ENCODE results near the gene EHHADH. TPM values are rescaled to one million over a fixed set of nuclear protein-coding genes. Genes with fewer than 3 reads are reported as not detected.

Gene EHHADH
- total RNA-seq, 1 experiment from 2014 or later: 10.7 TPM

DNA sequence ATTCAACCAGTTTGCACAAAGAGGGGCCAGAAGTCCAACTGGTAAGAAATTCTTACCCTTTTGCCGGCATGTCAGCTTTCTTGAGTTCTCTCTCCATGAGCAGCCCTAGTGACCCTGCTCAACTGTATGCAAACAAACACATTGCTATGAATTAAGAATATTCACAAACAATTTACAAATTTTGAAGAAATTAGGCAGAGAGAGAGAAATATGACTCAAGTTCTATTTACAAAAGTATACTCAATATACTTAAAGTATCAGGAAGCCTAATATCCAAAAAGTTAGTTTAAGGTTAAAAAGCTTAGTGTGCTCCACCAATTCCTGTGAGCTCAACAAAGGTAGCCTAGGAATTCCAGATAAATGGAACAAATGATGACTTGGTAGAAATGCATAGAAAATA, 3.5 kb upstream of the EHHADH start:
- POLR2A ChIA-PET: no interaction called here
- H3K79me2 ChIP-seq (ENCODE audit: insufficient read depth, low read length): no peaks in the 10 kb centered on the region
- H2AFZ ChIP-seq (ENCODE audit: low read depth, low read length, poor library complexity, severe bottlenecking): no peak overlapping the region
- H3K9me2 ChIP-seq (ENCODE audit: insufficient read depth): no peaks in the 10 kb centered on the region
- no peaks in the 10 kb centered on the region for H3K9me3 ChIP-seq (ENCODE audit: control insufficient read depth in 1 of 2, insufficient read depth in 1 of 2, low read depth in 1 of 2, low read length in 2 of 2)
- BruUV-seq (replicated peaks): no TSS peak
- RAD21 ChIA-PET (ENCODE audit: low non-redundant PET in 1 of 2, low total read pairs in 2 of 2, uncharacterized antibody in 2 of 2, unreplicated experiment in 2 of 2): no interaction called here
- H3K4me3 ChIP-seq (replicated peaks in 1 of 2; ENCODE audit: low read depth in 1 of 2, low read length in 2 of 2): no peak overlapping the region
- H3K9ac ChIP-seq (ENCODE audit: low read length): no peak overlapping the region
- no peak for TF ChIP-seq JUND (IDR thresholded peaks at IDR 0.05)
- TF ChIP-seq, protein P1, sequence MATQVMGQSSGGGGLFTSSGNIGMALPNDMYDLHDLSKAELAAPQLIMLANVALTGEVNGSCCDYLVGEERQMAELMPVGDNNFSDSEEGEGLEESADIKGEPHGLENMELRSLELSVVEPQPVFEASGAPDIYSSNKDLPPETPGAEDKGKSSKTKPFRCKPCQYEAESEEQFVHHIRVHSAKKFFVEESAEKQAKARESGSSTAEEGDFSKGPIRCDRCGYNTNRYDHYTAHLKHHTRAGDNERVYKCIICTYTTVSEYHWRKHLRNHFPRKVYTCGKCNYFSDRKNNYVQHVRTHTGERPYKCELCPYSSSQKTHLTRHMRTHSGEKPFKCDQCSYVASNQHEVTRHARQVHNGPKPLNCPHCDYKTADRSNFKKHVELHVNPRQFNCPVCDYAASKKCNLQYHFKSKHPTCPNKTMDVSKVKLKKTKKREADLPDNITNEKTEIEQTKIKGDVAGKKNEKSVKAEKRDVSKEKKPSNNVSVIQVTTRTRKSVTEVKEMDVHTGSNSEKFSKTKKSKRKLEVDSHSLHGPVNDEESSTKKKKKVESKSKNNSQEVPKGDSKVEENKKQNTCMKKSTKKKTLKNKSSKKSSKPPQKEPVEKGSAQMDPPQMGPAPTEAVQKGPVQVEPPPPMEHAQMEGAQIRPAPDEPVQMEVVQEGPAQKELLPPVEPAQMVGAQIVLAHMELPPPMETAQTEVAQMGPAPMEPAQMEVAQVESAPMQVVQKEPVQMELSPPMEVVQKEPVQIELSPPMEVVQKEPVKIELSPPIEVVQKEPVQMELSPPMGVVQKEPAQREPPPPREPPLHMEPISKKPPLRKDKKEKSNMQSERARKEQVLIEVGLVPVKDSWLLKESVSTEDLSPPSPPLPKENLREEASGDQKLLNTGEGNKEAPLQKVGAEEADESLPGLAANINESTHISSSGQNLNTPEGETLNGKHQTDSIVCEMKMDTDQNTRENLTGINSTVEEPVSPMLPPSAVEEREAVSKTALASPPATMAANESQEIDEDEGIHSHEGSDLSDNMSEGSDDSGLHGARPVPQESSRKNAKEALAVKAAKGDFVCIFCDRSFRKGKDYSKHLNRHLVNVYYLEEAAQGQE (IDR thresholded peaks at IDR 0.05; ENCODE audit: low read depth): no peak
- TF ChIP-seq SRF (IDR thresholded peaks at IDR 0.05; ENCODE audit: low read depth): no peak
- TF ChIP-seq SP1 (IDR thresholded peaks at IDR 0.05; ENCODE audit: low read depth): no peak
- H3K4me2 ChIP-seq (ENCODE audit: low read length): no peak overlapping the region
- CTCF ChIA-PET: interaction anchor here (1.4 kb wide), 1 partner anchor 383 kb away, joined by 3 read pairs; no protein-coding TSS in a partner anchor
- intact Hi-C loops (cut with micrococcal nuclease): no loop called here
- H3K36me3 ChIP-seq (ENCODE audit: control insufficient read depth in 1 of 2, insufficient read depth in 2 of 2, low read length in 2 of 2): no peaks in the 10 kb centered on the region
- no peaks in the 10 kb centered on the region for H4K20me1 ChIP-seq (ENCODE audit: insufficient read depth)
- ATAC-seq (no peak), DNase-seq (ENCODE audit: low read depth, low spot score) (no peak)
- no peaks in the 10 kb centered on the region for H3K27me3 ChIP-seq (ENCODE audit: insufficient read depth, low read length)
- peaks cover 0 to 10% of the 10 kb centered on the region in 2 experiments; a peak in 2 of 4 replicates for H3K4me1 ChIP-seq (ENCODE audit: control insufficient read depth in 1 of 2, insufficient read depth in 2 of 2, low read length in 2 of 2)
- no peak overlapping the region for H3K27ac ChIP-seq (ENCODE audit: low read depth, low read length)

DNA sequence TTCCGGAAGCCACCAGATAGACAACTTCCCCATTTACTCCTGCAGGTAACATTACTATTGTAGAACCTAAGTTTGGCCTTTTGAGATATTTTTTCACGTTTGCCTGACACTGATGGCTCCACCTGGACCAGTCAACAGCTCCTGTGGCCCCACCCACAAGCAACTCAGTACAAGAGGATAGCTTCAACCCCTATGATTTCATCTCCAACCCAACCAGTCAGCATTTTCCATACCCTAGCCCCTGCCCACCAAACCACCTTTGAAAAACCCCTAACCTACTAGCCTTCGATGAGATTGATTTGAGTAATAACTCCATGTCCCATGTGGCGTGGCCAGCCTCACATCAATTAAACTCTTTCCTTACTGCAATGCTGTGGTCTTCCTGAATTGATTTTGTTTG, 950 bp upstream of the EHHADH start:
- POLR2A ChIA-PET: no interaction called here
- no peak for ATAC-seq
- Histone ChIP-seq H3K4me2 (ENCODE audit: low read length) (peak overlapping the region; percentile 94; the same call in 1 of the 2 replicates), H3K9me3 (ENCODE audit: control insufficient read depth in 1 of 2, insufficient read depth in 1 of 2, low read depth in 1 of 2, low read length in 2 of 2) (no peaks in the 10 kb centered on the region), H2AFZ (ENCODE audit: low read depth, low read length, poor library complexity, severe bottlenecking) (peak overlapping the region; percentile 98), H3K4me3 (replicated peaks in 1 of 2; ENCODE audit: low read depth in 1 of 2, low read length in 2 of 2) (no peak overlapping the region), H3K27ac (ENCODE audit: low read depth, low read length) (no peak overlapping the region), H3K4me1 (ENCODE audit: control insufficient read depth in 1 of 2, insufficient read depth in 2 of 2, low read length in 2 of 2) (peaks cover 0 to 10% of the 10 kb centered on the region in 2 experiments; a peak in 2 of 4 replicates), H3K27me3 (ENCODE audit: insufficient read depth, low read length) (no peaks in the 10 kb centered on the region), H3K36me3 (ENCODE audit: control insufficient read depth in 1 of 2, insufficient read depth in 2 of 2, low read length in 2 of 2) (no peaks in the 10 kb centered on the region), H4K20me1 (ENCODE audit: insufficient read depth) (no peaks in the 10 kb centered on the region), H3K9me2 (ENCODE audit: insufficient read depth) (no peaks in the 10 kb centered on the region), H3K9ac (ENCODE audit: low read length) (no peak overlapping the region), H3K79me2 (ENCODE audit: insufficient read depth, low read length) (no peaks in the 10 kb centered on the region)
- no TSS peak for BruUV-seq (replicated peaks)
- intact Hi-C loops (cut with micrococcal nuclease): no loop called here
- RAD21 ChIA-PET (ENCODE audit: low non-redundant PET in 1 of 2, low total read pairs in 2 of 2, uncharacterized antibody in 2 of 2, unreplicated experiment in 2 of 2): no interaction called here
- DNase-seq (ENCODE audit: low read depth, low spot score): no peak
- CTCF ChIA-PET: interaction anchor here (0.6 kb wide), 1 partner anchor 51 kb away, joined by 3 read pairs; no protein-coding TSS in a partner anchor
- no peak for TF ChIP-seq JUND (IDR thresholded peaks at IDR 0.05)
- TF ChIP-seq CBX3 (IDR thresholded peaks at IDR 0.05; ENCODE audit: low read depth): no peak
- TF ChIP-seq ZFX (IDR thresholded peaks at IDR 0.05): no peak
- no peak for TF ChIP-seq SIN3A (IDR thresholded peaks at IDR 0.05; ENCODE audit: low read depth)
- no peak for TF ChIP-seq CEBPB (IDR thresholded peaks at IDR 0.05; ENCODE audit: low read depth)
- TF ChIP-seq, protein P2, sequence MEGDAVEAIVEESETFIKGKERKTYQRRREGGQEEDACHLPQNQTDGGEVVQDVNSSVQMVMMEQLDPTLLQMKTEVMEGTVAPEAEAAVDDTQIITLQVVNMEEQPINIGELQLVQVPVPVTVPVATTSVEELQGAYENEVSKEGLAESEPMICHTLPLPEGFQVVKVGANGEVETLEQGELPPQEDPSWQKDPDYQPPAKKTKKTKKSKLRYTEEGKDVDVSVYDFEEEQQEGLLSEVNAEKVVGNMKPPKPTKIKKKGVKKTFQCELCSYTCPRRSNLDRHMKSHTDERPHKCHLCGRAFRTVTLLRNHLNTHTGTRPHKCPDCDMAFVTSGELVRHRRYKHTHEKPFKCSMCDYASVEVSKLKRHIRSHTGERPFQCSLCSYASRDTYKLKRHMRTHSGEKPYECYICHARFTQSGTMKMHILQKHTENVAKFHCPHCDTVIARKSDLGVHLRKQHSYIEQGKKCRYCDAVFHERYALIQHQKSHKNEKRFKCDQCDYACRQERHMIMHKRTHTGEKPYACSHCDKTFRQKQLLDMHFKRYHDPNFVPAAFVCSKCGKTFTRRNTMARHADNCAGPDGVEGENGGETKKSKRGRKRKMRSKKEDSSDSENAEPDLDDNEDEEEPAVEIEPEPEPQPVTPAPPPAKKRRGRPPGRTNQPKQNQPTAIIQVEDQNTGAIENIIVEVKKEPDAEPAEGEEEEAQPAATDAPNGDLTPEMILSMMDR (IDR thresholded peaks at IDR 0.05 in 2 of 3, conservative IDR thresholded peaks at IDR 0.05 in 1 of 3; ENCODE audit: borderline replicate concordance in 1 of 3, insufficient read depth in 1 of 3, low read depth in 2 of 3, low read length in 2 of 3): no peak
- no peak for TF ChIP-seq RAD21 (IDR thresholded peaks at IDR 0.05; ENCODE audit: low read depth)
- no peak for TF ChIP-seq TCF7L2 (IDR thresholded peaks at IDR 0.05; ENCODE audit: borderline replicate concordance, extremely low read depth, insufficient read depth, insufficient read length)
- no peak for TF ChIP-seq ZNF274 (IDR thresholded peaks at IDR 0.05; ENCODE audit: low read depth, low read length)
- TF ChIP-seq, protein P3, sequence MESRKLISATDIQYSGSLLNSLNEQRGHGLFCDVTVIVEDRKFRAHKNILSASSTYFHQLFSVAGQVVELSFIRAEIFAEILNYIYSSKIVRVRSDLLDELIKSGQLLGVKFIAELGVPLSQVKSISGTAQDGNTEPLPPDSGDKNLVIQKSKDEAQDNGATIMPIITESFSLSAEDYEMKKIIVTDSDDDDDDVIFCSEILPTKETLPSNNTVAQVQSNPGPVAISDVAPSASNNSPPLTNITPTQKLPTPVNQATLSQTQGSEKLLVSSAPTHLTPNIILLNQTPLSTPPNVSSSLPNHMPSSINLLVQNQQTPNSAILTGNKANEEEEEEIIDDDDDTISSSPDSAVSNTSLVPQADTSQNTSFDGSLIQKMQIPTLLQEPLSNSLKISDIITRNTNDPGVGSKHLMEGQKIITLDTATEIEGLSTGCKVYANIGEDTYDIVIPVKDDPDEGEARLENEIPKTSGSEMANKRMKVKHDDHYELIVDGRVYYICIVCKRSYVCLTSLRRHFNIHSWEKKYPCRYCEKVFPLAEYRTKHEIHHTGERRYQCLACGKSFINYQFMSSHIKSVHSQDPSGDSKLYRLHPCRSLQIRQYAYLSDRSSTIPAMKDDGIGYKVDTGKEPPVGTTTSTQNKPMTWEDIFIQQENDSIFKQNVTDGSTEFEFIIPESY (IDR thresholded peaks at IDR 0.05; ENCODE audit: extremely low read depth, insufficient replicate concordance, low read length): no peak
- no peak for TF ChIP-seq SP1 (IDR thresholded peaks at IDR 0.05; ENCODE audit: low read depth)
- no peak for TF ChIP-seq ELF1 (IDR thresholded peaks at IDR 0.05; ENCODE audit: borderline replicate concordance, low read depth)

Measured in HCT116 (cell line).